ENCODE measurements around the gene BCL7C.
"Not testable (repeated sequence)": the region's sequence is repeated elsewhere in the genome, so short reads cannot be mapped to it uniquely, and the experiment has no call there.

Gene BCL7C

GRCh38 chr16:30893417-30893743, 497 bp downstream of the BCL7C start:
- Mint-ChIP-seq H3K36me3 (ENCODE audit: low read depth) (peaks cover 36% of the 10 kb centered on the region), H3K9me3 (no peaks in the 10 kb centered on the region), H3K27me3 (no peaks in the 10 kb centered on the region), H3K27ac (peak overlapping the region; percentile 75), H3K4me1 (ENCODE audit: low read depth) (peaks cover 47% of the 10 kb centered on the region), H3K4me3 (peak overlapping the region; percentile 83)
- peak; percentile 55 for DNase-seq

- H3K4me1 Mint-ChIP-seq (ENCODE audit: low read depth) = peaks cover 47% of the 10 kb centered on the region
- no peaks in the 10 kb centered on the region for H3K9me3 Mint-ChIP-seq
- H3K36me3 Mint-ChIP-seq (ENCODE audit: low read depth) = peaks cover 39% of the 10 kb centered on the region
- H3K27me3 Mint-ChIP-seq = no peaks in the 10 kb centered on the region
- H3K27ac Mint-ChIP-seq = peak overlapping the region; percentile 75
- DNase-seq = no peak
- peak overlapping the region; percentile 83 for H3K4me3 Mint-ChIP-seq
Observed at GRCh38 chr16:30892670-30893416, 1.0 kb downstream of the BCL7C start.

GRCh38 chr16:30891043-30891823, 2.6 kb downstream of the BCL7C start:
- H3K4me3 Mint-ChIP-seq, H3K27me3 Mint-ChIP-seq, H3K9me3 Mint-ChIP-seq, DNase-seq: not testable (repeated sequence)
- Mint-ChIP-seq H3K36me3 (ENCODE audit: low read depth) (peaks cover 51% of the 10 kb centered on the region), H3K27ac (peak overlapping the region; percentile 52), H3K4me1 (ENCODE audit: low read depth) (peaks cover 37% of the 10 kb centered on the region)

DNA sequence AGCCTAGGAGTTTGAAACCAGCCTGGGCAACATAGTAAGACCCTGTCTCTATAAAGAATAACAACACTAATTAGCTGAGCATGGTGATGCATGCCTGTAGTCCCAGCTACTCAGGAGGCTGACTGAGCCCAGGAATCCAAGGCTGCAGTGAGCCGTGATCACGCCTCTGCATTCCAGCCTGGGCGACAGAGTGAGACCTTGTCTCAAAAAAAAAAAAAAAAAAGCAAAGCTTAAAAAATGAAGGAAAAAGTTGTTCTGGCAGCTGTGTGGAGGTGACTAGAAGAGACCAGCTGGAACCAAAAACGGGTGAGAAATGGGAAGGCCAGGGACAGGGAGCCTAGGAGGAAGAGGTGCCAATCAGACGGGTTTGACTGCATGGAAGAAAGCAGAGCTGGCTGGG, 4.2 kb downstream of the BCL7C start:
- H3K9me3 Mint-ChIP-seq = no peaks in the 10 kb centered on the region

GRCh38 chr16:30888856-30889499, 4.9 kb downstream of the BCL7C start:
- no peaks in the 10 kb centered on the region for H3K9me3 Mint-ChIP-seq
- H3K4me3 Mint-ChIP-seq = no peak overlapping the region
- H3K4me1 Mint-ChIP-seq (ENCODE audit: low read depth) = peaks cover 24% of the 10 kb centered on the region
- peaks cover 70% of the 10 kb centered on the region for H3K36me3 Mint-ChIP-seq (ENCODE audit: low read depth)
- H3K27me3 Mint-ChIP-seq = no peaks in the 10 kb centered on the region
- DNase-seq = no peak
- H3K27ac Mint-ChIP-seq = peak overlapping the region; percentile 16

More for the DNA sequence above, 4.2 kb downstream of the BCL7C start:
- Mint-ChIP-seq H3K27ac (no peak overlapping the region), H3K27me3 (no peaks in the 10 kb centered on the region), H3K4me3 (no peak overlapping the region), H3K36me3 (ENCODE audit: low read depth) (peaks cover 64% of the 10 kb centered on the region), H3K4me1 (ENCODE audit: low read depth) (peaks cover 28% of the 10 kb centered on the region)
- DNase-seq = no peak

- Mint-ChIP-seq H3K36me3 (ENCODE audit: low read depth) (peaks cover 70% of the 10 kb centered on the region), H3K4me1 (ENCODE audit: low read depth) (peaks cover 22% of the 10 kb centered on the region), H3K27ac (no peak overlapping the region), H3K9me3 (no peaks in the 10 kb centered on the region), H3K27me3 (no peaks in the 10 kb centered on the region), H3K4me3 (no peak overlapping the region)
- no peak for DNase-seq
Observed at GRCh38 chr16:30887927-30888326, 6.0 kb downstream of the BCL7C start.

GRCh38 chr16:30886145-30886544, 7.7 kb downstream of the BCL7C start:
- peaks cover 77% of the 10 kb centered on the region for H3K36me3 Mint-ChIP-seq (ENCODE audit: low read depth)
- peaks cover 26% of the 10 kb centered on the region for H3K4me1 Mint-ChIP-seq (ENCODE audit: low read depth)
- H3K9me3 Mint-ChIP-seq = no peaks in the 10 kb centered on the region
- H3K27me3 Mint-ChIP-seq = no peaks in the 10 kb centered on the region
- no peak for DNase-seq
- H3K27ac Mint-ChIP-seq = peak overlapping the region; percentile 71
- H3K4me3 Mint-ChIP-seq = no peak overlapping the region

GRCh38 chr16:30885196-30885595, 8.7 kb downstream of the BCL7C start:
- H3K36me3 Mint-ChIP-seq (ENCODE audit: low read depth) = peaks cover 81% of the 10 kb centered on the region
- H3K4me3 Mint-ChIP-seq = no peak overlapping the region
- H3K9me3 Mint-ChIP-seq = no peaks in the 10 kb centered on the region
- H3K27me3 Mint-ChIP-seq = no peaks in the 10 kb centered on the region
- peaks cover 26% of the 10 kb centered on the region for H3K4me1 Mint-ChIP-seq (ENCODE audit: low read depth)
- DNase-seq = no peak
- peak overlapping the region; percentile 2 for H3K27ac Mint-ChIP-seq

DNA sequence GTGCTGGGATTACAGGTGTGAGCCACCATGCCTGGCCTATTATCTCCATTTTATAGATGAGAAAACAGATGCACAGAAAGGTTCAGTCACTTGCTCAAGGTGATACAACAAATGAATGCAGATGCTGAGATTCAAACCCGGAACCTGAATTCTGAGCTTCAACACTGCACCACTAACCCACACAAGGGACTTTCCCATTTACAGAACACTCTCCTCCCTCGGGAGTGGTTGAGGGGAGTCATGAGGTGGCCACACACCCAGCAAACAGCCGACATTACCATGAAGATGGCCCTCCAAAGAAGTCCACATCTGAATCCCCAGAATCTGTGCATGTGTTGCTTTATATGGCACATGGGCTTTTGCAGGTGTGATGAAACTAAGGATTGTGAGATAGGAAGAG, 9.1 kb downstream of the BCL7C start:
- H3K36me3 Mint-ChIP-seq (ENCODE audit: low read depth) = peaks cover 81% of the 10 kb centered on the region
- peak overlapping the region; percentile 2 for H3K27ac Mint-ChIP-seq
- no peak for DNase-seq
- no peak overlapping the region for H3K4me3 Mint-ChIP-seq
- H3K27me3 Mint-ChIP-seq = no peaks in the 10 kb centered on the region
- no peaks in the 10 kb centered on the region for H3K9me3 Mint-ChIP-seq
- H3K4me1 Mint-ChIP-seq (ENCODE audit: low read depth) = peaks cover 26% of the 10 kb centered on the region

DNA sequence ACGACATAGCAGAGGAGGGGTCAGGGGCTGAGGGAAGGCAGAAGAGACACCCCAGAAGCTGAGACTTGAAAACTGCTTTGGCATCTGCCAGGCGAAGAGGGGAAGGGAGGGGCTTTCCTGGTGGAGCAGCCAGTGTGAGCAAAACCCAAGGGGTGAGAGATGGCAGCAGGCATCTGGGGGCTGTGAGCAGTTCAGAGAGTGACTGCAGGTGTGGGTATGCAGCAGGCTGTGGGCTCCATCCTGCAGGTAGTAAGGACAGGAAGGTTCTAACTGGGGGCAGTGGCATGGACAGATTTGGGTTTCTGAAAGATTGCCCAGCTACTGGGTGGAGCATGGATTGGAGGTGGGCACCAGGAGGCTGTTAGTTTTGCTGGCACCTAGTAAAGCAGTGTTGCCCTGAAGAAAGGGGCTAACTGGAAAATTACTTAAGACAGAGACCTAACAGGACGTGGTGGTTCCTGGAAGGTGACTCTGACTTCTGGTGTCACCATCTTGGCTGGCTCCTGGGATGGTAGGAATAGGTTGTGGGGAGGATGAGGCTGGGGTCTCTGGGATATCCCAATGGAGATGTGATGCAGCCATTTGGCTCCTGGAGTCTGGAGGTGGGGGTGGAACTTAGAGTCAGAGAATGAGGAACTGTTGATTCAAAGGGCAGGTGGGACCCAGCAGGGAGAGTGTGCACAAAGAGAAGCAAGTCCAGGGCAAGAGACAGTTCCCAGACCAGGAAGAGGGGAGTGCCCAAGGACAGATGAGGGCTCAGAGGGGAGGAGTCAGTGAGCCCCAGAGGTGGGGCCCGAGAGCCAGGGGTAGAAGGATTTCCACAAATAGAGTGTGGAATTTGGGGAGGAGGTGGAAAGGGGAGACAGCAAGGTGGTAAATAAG, 11.2 kb downstream of the BCL7C start:
- peaks cover 74% of the 10 kb centered on the region for H3K36me3 Mint-ChIP-seq (ENCODE audit: low read depth)
- H3K27ac Mint-ChIP-seq = peak overlapping the region; percentile 87
- no peak for DNase-seq
- peaks cover 29% of the 10 kb centered on the region for H3K4me1 Mint-ChIP-seq (ENCODE audit: low read depth)
- H3K9me3 Mint-ChIP-seq = no peaks in the 10 kb centered on the region
- no peak overlapping the region for H3K4me3 Mint-ChIP-seq
- H3K27me3 Mint-ChIP-seq = no peaks in the 10 kb centered on the region

GRCh38 chr16:30876867-30877266, 17.0 kb downstream of the BCL7C start:
- peaks cover 44% of the 10 kb centered on the region for H3K4me1 Mint-ChIP-seq (ENCODE audit: low read depth)
- peak overlapping the region; percentile 88 for H3K27ac Mint-ChIP-seq
- peak overlapping the region; percentile 96 for H3K4me3 Mint-ChIP-seq
- no peak for DNase-seq
- no peaks in the 10 kb centered on the region for H3K9me3 Mint-ChIP-seq
- H3K36me3 Mint-ChIP-seq (ENCODE audit: low read depth) = peaks cover 65% of the 10 kb centered on the region
- no peaks in the 10 kb centered on the region for H3K27me3 Mint-ChIP-seq

DNA sequence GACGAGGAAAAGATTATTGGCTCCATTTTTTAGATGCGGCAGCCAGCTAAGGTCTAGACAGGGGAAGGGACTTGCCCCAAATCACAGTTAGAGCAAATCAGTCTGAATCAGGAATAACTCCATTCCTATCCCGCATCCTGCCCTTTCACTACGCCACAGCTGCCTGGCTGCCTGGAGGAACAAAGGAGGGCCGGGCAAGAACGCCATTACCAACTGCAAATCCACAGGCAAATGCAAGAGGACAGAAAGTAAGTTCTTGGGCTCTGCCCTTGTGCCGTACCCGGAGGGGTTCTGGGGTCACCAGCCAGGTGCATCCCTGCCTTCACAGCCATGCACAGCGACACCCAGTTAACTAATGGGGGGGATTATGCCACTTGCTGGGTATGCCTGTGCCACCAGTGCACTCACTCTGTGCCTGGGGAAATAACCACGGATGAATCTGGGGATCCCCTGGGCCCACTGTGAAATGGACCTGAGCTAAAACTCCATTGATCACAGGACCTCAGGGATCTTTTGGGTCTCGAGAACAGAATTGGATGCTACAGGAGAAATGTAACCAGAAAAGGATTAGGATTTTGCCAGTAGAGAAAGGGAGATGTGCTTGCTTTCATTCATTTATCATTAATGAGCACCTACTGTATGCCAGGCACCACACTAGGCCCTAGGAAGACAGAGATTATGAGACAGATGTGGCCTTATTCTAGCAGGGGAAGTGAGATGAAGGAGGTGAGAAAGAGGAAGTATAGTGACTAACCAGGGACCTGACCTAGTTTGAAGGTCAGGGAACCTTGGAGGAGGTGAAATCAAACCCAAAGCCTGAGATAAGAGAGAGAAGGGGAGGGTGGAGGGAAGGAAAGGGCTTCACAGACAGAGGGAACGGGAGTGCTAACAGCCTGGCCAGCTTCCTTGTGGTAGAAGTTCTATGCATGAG, 17.7 kb downstream of the BCL7C start:
- H3K4me3 Mint-ChIP-seq = peak overlapping the region; percentile 96
- peaks cover 59% of the 10 kb centered on the region for H3K36me3 Mint-ChIP-seq (ENCODE audit: low read depth)
- peaks cover 42% of the 10 kb centered on the region for H3K4me1 Mint-ChIP-seq (ENCODE audit: low read depth)
- peak overlapping the region; percentile 88 for H3K27ac Mint-ChIP-seq
- peak; percentile 60 for DNase-seq
- no peaks in the 10 kb centered on the region for H3K27me3 Mint-ChIP-seq
- H3K9me3 Mint-ChIP-seq = no peaks in the 10 kb centered on the region
